ENCODE measurements around the gene SANBR.

Gene SANBR

DNA sequence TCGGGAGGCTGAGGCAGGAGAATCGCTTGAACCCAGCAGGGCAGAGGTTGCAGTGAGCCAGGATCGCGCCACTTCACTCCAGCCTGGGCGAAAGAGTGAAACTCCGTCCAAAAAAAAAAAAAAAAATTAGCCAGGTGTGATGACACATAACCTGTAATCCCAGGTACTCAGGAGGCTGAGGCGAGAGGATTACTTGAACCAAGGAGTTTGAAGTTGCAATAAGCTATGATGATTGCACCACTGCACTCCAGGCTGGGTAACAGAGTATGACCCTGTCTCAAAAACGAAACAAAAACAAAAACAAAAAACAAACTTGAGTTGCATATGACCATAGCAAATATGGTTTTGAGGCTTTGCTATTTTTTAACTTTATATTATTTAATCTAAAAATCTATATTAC, 25.8 kb downstream of the SANBR start:
- DNase-seq: no peak

DNA sequence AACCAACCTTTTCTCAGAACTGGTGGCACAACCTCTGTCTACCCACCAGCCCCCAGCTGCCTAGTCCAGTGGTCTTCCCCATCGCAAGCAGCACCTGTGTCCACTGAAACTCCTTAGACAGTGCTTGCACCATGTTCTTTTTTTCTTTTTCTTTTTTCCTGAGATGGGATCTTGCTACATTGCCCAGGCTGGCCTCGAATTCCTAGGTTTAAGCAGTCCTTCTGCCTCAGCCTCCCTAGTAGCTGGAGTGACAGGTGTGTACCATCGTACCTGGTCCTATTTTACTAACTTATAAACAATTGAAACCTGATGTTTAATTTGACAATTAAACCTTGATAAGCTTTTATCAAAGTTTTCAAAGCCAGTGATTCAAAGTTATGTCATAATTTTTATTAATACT, 30.8 kb downstream of the SANBR start:
- DNase-seq: no peak

DNA sequence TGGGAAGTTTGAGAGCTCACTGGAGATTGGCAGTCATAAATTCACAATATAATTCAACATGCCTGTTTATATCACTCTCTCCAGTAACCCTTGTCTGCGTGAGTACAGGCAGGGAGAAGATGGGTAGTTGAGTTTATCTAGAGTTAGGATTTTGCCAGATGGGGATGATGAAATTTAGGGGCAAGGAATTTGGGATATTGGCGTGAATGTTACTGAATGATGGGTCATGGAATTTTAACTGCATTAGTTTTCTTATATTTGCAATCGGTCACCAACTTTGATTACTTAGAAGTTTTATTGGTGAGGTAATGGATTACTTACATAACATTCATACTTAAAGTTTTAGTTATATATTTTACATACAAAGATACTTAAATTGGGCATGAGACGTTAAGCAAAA, 35.1 kb downstream of the SANBR start:
- no peak for DNase-seq

DNA sequence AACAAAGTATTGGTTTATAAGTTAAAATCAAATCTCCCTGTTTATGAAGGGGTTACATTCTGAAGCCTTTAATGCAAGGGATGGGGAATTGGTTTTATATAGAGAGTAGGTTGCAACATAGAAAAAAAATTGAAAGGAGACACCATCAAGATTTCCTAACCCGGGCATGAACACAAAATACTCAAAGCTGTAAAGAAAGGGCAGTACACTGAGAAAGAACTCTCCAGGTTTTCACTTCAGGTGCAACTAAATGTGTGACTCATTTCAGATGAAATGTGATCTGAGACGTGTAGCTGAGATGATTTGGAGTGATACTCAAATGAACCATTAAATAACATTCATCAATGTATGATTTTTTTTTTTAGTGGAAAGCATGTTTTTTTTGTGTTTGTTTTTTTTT, 43.6 kb downstream of the SANBR start:
- DNase-seq: no peak

DNA sequence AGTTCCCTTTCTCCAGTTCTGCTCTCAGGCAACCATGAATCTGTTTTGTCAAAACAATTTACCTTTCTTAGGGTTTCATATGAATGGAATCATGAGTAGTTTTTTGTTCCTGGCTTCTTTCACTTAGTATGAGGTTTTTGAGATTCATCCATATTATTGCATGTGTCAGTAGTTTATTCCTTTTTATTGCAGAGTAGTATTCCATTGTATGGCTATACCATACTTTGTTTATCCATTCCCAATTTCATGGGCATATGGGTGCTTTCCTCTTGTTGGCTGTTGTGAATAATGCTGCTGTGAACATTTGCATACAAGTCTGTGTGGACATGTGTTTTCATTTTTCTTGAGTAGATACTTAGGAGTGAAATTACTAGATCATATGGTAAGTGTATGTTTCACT, 46.0 kb downstream of the SANBR start:
- DNase-seq: no peak

DNA sequence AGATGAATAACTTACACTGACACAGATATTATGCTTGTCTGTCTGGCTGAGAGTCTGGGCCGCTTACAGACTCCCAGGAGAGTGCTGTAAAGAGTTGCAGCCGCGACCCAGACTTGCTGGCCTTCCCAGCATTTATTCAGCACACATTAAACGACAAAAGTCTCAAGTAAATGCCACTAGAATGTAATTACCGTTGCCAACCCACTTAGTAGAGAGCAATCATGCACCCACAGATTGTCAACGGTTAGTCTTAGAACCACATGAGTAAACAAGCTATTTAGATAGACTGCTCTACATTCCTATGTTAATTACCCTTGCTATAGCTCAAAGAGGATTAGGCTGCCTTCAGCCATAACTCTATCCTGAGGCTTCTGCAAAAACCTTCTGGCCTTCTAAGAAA, 48.5 kb downstream of the SANBR start:
- no peak for DNase-seq
